CD4-positive, alpha-beta T cell treated with Interleukin-17A for 4 hours (primary cell): Measurements from ENCODE around the gene CFAP157.

ENCODE experiments used
- DNase-seq: peaks from one replicate; pipeline ENCODE4 v3.0.0-alpha.2; 2020; ENCODE audit warnings: mixed read lengths

CFAP157 gene

DNA sequence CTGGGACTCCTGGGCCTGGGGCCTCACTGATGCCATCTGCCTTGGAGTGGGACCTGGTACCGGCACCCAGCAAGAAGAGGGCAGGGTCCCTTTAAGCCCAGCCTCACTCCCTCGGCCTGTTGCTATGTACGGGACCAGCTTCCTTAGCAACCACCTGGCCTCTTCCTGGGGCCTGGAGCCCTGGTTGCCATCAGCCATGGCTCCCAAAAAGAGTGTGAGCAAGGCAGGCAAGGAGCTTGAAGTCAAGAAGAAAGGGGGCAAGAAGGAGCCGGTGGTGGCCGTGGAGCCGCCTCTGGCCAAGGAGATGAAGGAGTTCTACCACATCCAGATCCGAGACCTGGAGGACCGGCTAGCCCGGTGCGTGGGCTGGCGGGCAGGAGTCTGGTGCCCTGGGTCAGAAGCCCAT, at the start of gene CFAP157:
CFAP157 (plus strand) TSS at position 153 of the 406 bp plus-strand sequence; CDS start at position 197, 44 bp downstream.
- no peak for DNase-seq

DNA sequence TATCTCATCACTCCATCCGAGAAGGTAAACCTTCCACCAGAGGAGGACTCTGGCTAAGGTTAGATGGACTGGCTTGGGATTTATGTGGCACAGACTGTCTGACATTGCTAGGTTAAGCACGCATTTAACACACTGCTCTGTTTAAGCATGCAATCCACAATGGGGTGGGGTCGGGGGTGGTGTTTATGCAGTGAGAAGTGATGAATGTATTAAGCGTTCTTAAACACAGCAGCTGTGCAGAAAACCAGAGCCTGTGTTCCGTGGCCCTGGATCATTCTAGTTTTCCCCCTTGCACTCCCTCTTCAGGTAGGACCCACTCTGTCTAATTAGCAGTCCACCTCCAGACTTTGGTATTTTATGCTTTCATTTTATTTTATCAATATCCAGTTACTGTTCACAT, 48.4 kb upstream of the CFAP157 start:
- DNase-seq, result no peak

DNA sequence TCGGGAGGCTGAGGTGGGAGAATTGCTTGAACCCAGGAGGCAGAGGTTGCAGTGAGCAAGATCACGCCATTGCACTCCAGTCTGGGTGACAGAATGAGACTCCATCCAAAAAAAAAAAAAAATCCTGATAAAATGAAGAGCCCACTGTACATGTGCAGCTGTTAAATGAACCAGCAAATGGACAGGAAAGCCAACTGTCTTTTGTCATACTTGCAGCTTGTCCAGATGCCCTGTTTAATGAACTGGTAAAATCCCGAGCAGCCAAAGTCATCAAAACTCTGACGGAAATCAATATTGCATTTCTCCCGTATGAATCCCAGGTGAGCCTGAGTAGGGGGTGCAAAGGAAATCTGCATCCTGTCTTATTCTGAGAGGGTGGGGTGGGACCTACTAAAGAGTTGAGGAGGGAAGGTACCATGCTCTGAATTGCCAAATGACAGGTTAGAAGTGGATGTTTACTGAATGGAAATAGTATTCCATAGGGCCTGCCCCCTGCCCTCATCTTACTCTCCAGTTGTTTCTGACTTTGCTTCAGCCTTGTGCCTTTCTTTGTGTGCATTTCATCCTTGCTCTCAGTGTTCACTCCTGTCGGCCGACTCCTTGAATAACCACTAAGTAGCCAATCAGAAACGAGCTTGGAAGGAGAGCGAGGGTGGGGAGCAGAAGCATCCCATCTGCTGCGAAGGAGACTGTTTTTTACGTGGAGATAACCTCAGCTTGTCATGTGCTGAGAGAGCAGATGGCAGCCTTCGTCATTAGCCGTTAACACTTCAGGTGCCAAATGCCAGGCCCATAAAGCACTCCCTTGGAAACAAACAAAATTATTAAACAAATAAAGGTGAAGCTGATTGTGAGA, 45.7 kb upstream of the CFAP157 start:
- DNase-seq, result no peak

DNA sequence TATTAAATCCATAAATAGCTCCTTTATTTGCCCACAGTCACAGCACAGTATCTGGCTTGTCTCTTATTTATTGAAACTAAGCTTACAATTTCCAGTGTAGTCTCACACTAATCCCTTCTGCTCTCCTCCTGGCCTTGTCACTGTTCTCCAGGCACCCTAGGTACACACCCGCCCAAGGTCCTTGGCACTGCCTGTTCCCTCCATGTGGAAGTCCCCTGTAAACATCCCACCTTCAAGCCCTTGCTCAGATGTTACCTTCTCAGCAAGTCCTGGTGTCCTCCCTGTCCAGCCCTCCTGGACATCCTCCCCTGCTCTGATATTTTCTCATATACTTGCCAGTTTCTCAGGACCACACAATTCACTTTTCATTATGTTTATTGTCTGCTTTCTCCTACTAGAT, 44.2 kb upstream of the CFAP157 start:
- no peak for DNase-seq

DNA sequence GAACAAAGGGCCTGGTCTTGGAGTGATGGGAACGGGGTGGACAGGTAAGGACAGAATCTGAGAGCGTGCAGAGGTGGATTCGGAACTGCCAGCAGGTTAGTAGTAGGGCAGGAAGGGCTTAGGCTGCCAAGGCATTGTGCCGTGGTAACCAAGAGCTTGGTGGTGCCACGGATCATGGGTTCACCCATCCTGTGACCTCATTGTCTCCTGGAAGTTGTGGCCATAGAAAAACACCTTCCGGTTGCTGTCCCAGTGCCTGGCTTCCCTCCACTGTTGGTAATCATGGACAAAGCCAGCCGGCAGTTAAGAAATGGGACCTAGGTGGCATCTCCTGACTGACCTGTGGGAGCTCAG, 42.5 kb upstream of the CFAP157 start:
- DNase-seq, result no peak

DNA sequence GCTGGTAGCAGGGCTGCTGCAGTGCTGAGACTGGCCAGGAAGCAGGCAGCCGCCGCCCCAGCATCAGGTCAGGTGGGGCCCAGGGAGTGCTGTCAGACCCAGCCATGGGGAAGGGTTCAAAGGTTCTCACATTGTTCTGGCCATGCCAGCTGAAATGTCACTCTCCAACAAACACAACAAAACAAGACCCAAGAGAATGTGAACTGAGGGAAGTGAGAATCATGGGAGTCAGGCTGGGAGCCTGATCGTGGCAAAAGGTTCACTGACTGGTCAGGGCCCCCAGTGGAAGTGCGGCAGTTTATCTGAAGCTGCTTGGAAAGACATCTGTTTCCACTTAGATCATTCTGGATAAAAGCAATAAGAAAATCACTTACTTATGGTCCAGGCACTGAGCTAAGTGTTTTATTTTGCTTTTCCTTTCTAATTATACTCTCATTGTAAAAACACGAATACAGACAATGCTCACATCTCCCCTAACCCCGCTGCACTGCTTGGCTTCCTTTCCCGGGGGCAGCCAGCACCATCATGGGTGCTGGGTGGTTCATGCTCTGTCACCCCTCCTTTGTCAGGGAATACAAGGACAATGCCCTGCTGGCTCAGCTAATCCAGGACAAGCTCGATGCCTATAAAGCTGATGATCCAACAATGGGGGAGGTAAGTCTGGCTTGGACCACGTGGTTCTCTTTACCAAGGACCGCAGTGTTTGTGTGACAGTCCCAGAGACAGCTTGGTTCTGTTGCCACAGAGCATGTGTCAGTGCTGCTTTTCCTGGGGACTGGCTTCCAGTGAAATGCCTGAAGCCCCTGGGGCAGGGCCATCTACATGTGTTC, 41.9 kb upstream of the CFAP157 start:
- DNase-seq, result no peak

DNA sequence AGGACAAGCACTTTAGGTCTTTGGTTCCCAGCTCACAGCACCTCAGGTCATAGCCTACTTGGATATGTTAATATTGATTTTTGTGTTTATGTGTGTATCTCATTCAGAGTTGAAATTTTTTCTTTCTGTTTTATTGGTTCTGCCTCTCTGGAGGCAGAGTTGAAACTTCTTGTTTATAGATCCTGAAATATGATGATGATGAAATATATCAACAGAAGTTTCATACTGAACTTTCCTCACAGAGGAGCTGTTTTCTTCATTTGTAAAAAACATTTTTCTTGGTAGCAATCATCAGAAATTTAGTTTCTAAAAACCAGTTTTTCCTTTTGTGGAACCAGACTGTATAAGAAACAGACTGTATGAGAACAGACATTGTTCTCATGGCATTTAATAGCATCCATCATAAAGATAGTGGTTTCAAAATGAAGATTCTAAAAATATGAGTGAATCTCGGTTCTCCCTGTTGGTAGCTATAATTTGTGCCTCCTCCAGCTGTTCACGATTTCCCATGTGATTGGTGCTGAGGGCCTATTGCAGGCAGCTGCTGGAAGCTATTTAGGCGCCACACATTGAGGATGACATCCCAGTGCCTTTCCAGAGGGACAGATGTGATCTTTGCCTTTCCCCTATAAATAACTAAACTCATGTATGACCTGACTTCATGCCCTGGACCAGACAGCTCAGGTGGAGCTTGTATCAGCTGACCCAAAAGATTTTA, 39.5 kb upstream of the CFAP157 start:
- DNase-seq, result no peak

DNA sequence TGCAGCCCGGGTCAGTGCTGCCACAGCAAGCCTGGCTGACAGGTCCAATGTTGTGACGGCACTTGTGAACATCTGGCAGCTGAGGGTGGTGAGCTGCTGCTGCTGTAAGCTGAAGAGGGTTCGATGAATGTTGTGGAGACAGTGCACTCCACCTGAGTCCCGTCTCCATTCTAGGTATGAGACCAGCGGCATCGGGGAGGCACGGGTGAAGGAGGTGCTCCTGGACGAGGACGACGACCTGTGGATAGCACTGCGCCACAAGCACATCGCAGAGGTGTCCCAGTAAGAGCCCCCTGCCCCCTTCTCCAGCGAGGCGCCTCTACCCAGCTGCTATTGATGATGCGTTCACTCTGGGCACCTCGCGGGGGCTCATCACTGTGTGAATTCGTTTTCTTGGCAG, 38.9 kb upstream of the CFAP157 start:
- no peak for DNase-seq

DNA sequence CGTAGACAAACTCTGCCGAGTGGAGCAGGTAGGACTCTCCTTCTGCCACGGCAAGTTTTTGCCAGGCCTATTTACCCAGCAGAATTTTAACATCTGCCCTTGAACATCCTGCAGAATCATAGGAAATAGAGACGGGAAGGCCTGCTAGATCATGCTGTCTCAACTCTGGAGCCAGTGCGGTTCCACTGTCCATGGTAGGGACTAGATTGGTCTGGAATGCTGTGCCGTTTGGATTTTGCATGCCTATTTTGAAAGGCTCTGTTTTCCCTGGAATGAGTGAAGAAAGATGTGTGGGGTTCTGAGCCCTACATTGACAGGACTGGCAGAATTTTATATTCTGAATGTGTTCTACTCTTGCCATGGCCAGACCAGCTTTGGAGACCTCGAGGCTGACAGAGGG, 33.6 kb upstream of the CFAP157 start:
- no peak for DNase-seq

DNA sequence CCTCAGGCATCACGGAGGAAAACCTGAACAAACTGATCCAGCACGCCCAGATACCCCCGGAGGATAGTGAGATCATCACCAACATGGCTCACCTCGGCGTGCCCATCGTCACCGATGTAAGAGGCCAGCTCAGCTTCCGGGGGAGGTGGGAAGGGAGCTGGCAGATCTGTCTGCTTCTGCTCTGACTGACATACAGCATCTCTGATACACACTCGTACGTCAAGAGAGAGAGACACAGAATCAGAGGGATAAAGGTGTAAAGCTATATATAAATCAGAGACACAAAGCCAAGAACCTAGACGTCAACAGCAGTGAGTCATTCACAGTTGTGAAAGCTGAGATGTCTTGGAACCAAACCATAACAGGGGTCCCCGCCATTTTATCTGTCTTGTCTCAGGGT, 30.1 kb upstream of the CFAP157 start:
- no peak for DNase-seq

DNA sequence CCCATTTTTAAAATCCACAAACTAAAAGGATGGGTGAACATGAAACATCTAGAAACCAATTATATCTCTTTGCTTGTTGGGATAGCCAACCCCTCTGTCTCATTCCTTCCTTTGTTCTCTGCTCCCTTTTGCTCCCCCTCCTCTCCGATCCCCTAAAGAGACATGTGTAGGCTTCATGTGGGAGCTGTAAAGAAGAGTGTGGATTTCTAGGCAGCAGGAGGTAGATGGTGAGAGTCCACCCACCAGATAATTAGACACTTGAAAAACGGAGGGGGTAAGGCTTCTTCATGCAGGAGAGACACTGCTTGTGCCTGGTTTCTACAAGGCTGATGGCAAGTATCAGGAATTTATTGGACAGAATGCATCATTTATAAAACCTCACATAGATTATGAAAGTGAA, 27.3 kb upstream of the CFAP157 start:
- no peak for DNase-seq

DNA sequence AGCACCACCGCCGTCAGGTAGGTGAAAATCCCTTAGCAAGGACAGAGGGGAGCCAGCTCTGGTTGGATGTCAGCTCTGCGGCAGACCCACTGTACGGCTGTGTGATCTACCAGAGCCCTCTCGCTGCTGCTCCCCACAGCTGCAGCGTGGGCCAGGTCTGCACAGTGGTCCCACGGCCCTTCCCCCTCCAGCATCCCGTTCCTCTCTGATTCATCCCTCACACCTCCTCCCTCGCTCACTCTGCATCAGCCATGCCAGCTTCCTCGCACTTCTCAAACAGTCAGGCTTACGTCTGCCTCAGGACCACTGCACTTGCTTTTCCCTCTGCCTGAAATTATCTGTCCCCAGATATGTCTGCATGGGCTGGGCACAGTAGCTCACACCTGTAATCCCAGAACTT, 26.6 kb upstream of the CFAP157 start:
- DNase-seq, result no peak

DNA sequence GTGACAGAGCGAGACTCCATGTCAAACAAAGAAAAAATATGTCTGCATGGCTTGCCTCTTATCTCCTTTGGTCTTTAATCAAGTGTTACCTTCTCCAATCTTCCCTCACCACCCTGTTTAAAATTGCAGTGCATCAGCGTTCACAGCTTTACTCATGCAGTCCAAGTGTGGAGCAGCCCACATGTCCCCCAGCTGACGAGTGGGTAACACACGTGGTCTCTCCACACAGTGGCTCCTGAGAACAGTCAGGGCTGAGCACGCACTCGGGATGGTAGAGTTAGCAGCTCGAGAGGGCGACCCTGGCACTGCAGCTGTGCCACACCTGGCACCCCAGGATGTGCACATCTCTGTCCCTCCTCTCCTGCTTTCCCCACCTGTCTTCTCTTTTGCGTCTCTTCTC, 25.9 kb upstream of the CFAP157 start:
- DNase-seq, result no peak

DNA sequence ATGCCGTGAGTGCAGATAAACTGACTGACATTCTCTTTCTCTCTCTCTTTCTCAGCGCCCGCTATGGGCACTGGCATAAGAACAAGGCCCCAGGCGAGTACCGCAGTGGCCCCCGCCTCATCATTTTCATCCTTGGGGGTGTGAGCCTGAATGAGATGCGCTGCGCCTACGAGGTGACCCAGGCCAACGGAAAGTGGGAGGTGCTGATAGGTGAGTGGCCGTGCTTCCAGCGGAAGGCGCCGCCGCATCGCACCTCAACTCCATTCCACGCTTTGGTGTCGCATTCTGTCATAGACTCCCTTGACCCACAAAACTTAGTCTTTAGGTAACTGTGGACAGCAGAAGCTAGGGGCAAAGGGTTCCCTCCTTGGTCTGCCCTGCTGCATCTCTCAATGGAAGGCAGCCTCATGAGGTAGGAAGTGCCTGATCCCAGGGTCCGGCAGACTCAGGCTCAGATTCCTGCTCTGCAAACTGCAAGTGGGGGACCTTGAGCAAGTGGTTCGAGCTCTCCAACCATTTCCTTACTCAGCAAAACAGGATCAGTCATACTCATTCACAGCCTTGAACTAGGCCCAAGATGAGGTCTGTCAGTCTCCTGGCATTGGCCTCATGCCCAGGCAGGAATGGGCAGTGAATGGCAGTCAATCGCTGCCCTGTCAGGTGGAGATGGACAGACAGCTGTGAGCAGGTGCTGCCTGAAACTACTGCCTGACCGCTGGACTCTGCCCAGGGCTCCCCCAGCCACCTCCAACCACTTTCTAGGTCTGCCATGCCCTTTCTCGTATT, 24.2 kb upstream of the CFAP157 start:
- no peak for DNase-seq

DNA sequence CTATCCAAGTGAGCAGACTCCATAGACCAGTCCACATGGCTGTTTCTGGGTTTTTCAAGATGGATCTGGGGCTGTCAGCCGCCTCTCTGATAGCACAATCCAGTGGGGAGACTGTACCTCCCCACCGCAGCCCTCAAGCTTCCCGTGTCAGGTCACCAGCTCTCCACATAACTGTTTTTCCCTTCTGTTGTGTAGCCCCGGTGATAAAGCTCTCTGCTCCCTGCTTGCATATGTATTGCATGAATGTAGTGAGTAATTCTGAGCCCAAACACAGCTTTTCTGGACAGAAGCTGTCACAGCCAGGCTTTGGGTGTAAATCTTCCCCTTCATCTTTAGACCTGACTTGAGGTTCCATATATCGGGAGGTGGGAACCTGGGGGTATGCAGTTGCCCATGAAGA, 23.1 kb upstream of the CFAP157 start:
- DNase-seq, result no peak

DNA sequence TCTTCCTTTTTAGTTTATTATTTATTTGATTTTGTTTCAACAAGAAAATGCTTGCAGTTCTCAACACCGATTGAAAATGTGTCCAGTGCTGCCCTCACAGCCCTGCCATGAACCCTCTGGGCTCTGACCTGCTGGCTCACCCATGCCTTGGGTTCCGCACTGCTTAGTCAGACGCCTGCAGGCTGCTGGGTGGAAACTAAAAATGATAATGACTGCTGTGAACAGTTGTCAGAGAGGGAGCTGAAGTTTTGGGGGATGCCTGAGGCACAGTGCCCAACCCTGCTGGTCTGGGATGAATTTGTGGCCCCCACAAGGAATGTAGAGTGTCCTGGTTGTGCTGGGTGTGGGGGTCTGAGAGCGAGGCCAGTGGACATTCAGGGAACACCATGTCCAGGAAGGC, 22.2 kb upstream of the CFAP157 start:
- DNase-seq, result no peak

DNA sequence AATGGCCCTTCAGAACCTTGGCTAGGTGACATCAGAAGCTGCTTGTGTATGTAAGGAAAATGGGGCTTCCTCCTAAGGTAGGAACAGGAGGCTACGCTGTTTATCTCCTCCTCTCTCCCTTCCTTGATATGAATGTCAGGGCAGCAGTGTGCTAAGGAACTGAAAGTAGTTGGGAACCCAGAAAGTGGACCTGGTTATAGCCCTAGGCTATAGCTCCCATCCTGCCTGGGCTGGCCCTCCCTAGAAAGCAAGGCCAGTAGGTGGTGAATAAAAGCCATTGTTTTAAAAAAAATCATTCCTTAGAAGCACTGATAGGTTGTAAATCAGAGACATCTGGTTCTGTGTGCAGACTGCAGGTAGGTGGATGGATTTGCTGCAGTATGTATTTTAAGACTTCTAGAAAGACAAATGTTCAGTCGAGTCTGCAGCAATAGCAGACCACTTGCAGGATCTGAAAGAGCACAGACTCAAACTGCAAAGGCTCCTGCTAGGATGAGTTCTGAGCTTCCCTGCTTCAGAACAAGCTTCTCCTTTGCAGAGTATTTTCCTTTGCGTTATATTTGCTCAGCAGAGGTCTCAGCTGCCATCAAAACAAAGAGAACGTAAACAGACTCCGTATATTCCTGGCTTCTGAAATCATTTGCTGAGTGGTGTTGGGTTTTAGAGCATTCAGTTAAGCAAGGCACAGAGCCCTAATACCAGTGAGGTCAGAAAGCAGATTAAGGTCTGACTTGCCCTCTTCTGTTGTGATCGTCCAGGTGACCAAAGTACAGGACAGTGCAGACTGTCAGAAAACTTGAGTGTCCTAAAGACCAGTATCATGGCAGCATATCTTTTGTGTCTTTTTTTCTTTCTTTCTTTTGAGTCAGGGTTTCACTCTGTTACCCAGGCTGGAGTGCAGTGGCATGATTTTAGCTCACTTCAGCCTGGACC, 20.1 kb upstream of the CFAP157 start:
- no peak for DNase-seq

DNA sequence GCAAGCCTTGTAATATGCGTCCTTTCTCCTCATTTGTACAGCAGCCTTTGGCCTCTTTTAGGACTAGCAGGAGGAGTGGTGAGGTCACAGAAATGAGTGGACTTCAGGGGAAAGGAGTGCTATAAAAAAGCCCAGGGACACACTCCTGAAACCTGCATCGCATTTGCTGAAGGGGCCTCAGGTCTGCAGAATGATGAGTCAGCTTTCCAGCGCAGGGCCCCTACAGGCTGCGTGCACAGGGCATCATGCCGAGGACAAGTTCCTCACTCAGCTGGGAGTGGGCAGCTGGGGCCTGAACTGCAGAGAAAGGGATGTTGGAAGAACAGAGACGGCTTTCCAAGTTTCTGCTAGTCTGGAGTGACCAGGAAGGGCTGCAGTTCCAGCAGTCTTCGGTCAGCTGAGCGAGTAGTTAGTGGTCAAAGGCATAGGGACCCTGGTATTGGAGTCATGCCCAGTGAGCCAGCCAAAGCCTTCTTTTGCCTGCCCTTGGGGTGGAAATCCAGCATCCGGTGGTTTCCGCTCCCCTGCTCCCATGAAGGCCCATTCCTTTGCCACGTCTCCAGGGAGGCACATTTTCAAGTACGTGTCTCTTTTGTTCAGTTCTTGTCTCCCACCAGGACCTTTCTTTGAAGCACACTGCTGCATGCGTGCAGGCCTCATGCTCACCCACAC, 17.3 kb upstream of the CFAP157 start:
- no peak for DNase-seq

DNA sequence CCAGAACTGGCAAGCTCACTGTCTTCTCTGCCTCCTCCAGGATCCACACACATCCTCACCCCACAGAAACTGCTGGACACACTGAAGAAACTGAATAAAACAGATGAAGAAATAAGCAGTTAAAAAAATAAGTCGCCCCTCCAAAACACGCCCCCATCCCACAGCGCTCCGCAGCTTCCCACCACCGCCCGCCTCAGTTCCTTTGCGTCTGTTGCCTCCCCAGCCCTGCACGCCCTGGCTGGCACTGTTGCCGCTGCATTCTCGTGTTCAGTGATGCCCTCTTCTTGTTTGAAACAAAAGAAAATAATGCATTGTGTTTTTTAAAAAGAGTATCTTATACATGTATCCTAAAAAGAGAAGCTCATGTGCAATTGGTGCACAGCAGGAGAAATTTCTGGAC, 16.1 kb upstream of the CFAP157 start:
- no peak for DNase-seq

DNA sequence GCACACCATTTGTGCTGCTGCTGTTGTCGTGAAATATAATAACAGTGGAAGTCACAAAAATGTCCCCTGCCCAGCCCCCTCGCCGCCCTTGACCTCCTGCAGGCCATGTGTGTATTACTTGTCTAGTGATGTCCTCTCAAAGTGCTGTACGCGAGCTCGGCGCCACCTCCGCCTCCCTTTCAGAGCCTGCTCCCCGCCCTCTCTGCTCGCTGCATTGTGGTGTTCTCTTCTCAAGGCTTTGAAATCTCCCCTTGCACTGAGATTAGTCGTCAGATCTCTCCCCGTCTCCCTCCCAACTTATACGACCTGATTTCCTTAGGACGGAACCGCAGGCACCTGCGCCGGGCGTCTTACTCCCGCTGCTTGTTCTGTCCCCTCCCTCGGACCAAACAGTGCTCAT, 14.7 kb upstream of the CFAP157 start:
- DNase-seq, result no peak

DNA sequence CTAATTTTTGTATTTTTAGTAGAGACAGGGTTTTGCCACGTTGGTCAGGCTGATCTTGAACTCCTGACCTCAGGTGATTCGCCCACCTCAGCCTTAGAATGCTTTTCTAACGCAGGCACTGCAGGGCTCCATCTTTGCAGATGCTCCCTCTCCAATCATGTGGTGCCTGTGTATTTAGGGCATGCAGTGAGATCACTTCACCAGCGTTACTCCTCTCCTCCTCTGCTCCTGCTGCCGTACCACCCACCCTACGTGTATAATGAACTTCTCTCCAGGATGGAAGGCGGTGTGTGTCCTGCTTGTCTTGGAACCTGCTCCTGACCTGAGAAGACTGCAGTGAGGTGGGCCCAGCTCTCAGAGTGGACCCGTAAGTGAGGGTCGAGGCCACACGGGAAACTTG, 13.6 kb upstream of the CFAP157 start:
- DNase-seq, result no peak
